HepG2 (cell line): ENCODE measurements around the gene SLC35F3. TPM values are rescaled to one million over a fixed set of nuclear protein-coding genes. Genes with fewer than 3 reads are reported as not detected.

Experiments used
- ATAC-seq: fragments of 200-7000 bp; cut with Tn5 transposase; 3 replicates; pipeline ENCODE4 v1.9.1; 2020; ENCODE audit warnings: mild to moderate bottlenecking, moderate library complexity
- BruUV-seq: library from RNA; stranded (reverse); fragments of 400-500 nt; replicated peaks from 2 replicates; lab custom pipeline; 2021; lab: Mats Ljungman, UMichigan
- CTCF ChIA-PET: fragments of 300-600 bp; formaldehyde crosslinking; extraction: SDS; loops from one replicate; lab custom pipeline; 2021; ENCODE audit warnings: low total read pairs, inconsistent platforms, low intra/inter-chr PET ratio; lab: Yijun Ruan, JAX
- POLR2A ChIA-PET: fragments of 350-600 bp; sonication (Branson Sonifier 250); formaldehyde crosslinking; loops from one replicate; lab custom pipeline; 2020; ENCODE audit warnings: antibody characterized with exemption, inconsistent platforms; lab: Yijun Ruan, JAX
- DNase-seq: peaks from one replicate; pipeline ENCODE4 v3.0.0-alpha.2; 2015; ENCODE audit warnings: low spot score
- FAIRE-seq: peaks from 3 replicates; lab custom pipeline; 2011; peaks lifted over from hg19 to GRCh38; lab: Jason Lieb, UNC
- H2AFZ ChIP-seq: one replicate; pipeline ENCODE4 v1.6.1; 2011; ENCODE audit warnings: low read length, inconsistent platforms
- H3K27ac ChIP-seq: fragments of 300-600 bp; 3 replicates; pipeline ENCODE4 v1.8.0; 2011; ENCODE audit warnings: mixed run types, mild to moderate bottlenecking, mixed read lengths, low read length, inconsistent platforms; ENCODE audit not compliant: insufficient read depth; ENCODE audit errors: extremely low read length
- H3K27me3 ChIP-seq, 2 experiments: fragments of 200-600 bp in 1 of 2; 2 replicates in 1 of 2; 3 replicates in 1 of 2; pipeline versions ENCODE4 v1.6.0 to v1.8.0; 2011; ENCODE audit warnings: low read length in 2 of 2, mild to moderate bottlenecking in 2 of 2, moderate library complexity in 2 of 2, inconsistent platforms in 1 of 2; ENCODE audit not compliant: insufficient read depth in 2 of 2, control insufficient read depth in 1 of 2
- H3K36me3 ChIP-seq, 2 experiments: fragments of 200-600 bp in 1 of 2; replicated peaks in 1 of 2; 2 replicates in 1 of 2; 3 replicates in 1 of 2; pipeline versions ENCODE4 v1.5.1 to v1.8.0; 2011; ENCODE audit warnings: low read length in 2 of 2, inconsistent platforms in 1 of 2; ENCODE audit not compliant: insufficient read depth in 2 of 2, control insufficient read depth in 1 of 2
- H3K4me1 ChIP-seq: 2 replicates; pipeline ENCODE4 v1.5.1; 2012; ENCODE audit warnings: low read length, inconsistent platforms; ENCODE audit not compliant: insufficient read depth
- H3K4me2 ChIP-seq: 2 replicates; pipeline ENCODE4 v1.6.0; 2011; ENCODE audit warnings: low read depth, low read length, inconsistent platforms
- H3K4me3 ChIP-seq, 3 experiments: fragments of 200-600 bp in 1 of 3; sonication (generic), shearing (Covaris generic) in 1 of 3; replicated peaks in 1 of 3; 2 replicates each; pipeline ENCODE4 v1.5.1; 2011 to 2016; ENCODE audit warnings: low read length in 3 of 3, inconsistent platforms in 2 of 3, low read depth in 2 of 3, mild to moderate bottlenecking in 2 of 3, control low read depth in 1 of 3, mixed read lengths in 1 of 3; ENCODE audit not compliant: insufficient read depth in 1 of 3
- H3K79me2 ChIP-seq: one replicate; pipeline ENCODE4 v1.6.1; 2011; ENCODE audit warnings: low read length, inconsistent platforms; ENCODE audit not compliant: insufficient read depth
- H3K9ac ChIP-seq: 2 replicates; pipeline ENCODE4 v1.6.0; 2011; ENCODE audit warnings: mild to moderate bottlenecking, low read depth, low read length, inconsistent platforms; ENCODE audit not compliant: insufficient read depth
- H3K9me3 ChIP-seq: 2 replicates; pipeline ENCODE4 v1.5.1; 2012; ENCODE audit warnings: mild to moderate bottlenecking, low read length
- H4K20me1 ChIP-seq: 2 replicates; pipeline ENCODE4 v1.6.0; 2011; ENCODE audit warnings: inconsistent platforms, mild to moderate bottlenecking, low read length, moderate library complexity; ENCODE audit not compliant: insufficient read depth
- FLYWCH1 ChIP-seq: sonication (generic); formaldehyde crosslinking; IDR thresholded peaks from 2 replicates; pipeline ENCODE4 v1.8.1; 2023; ENCODE audit warnings: mild to moderate bottlenecking, missing genetic modification reagents
- GATAD1 ChIP-seq: IDR thresholded peaks from 2 replicates; pipeline ENCODE4 v1.6.1; 2016; ENCODE audit warnings: missing genetic modification reagents, missing compliant biosample characterization
- NFE2L2 ChIP-seq: fragments of 150-350 bp; IDR thresholded peaks from 2 replicates; pipeline ENCODE4 v1.6.1; 2014; ENCODE audit warnings: low read length
- NONO ChIP-seq, 2 experiments: fragments of 450-650 bp in 1 of 2; sonication (generic) in 1 of 2; formaldehyde crosslinking in 1 of 2; IDR thresholded peaks in 1 of 2; conservative IDR thresholded peaks in 1 of 2; 2 replicates each; pipeline versions ENCODE4 v1.6.1 to v1.8.0; 2017 to 2022; ENCODE audit warnings: mild to moderate bottlenecking in 1 of 2, missing genetic modification reagents in 1 of 2, moderate library complexity in 1 of 2
- SRSF4 ChIP-seq: fragments of 200-400 bp; formaldehyde crosslinking; IDR thresholded peaks from one replicate; pipeline ENCODE4 v1.6.1; 2018; ENCODE audit warnings: mild to moderate bottlenecking, low read depth, low read length, moderate library complexity; ENCODE audit not compliant: poor library complexity, severe bottlenecking
- STAG1 ChIP-seq: sonication (generic); formaldehyde crosslinking; IDR thresholded peaks from 2 replicates; pipeline ENCODE4 v1.4.0; 2020; ENCODE audit warnings: missing genetic modification reagents
- TBL1XR1 ChIP-seq: fragments of 150-350 bp; IDR thresholded peaks from 2 replicates; pipeline ENCODE4 v1.6.1; 2014; ENCODE audit warnings: borderline replicate concordance, low read length; ENCODE audit not compliant: partially characterized antibody
- TEAD2 ChIP-seq: sonication (generic); formaldehyde crosslinking; IDR thresholded peaks from 2 replicates; pipeline ENCODE4 v1.9.0; 2021; ENCODE audit warnings: missing genetic modification reagents
- U2AF2 ChIP-seq: fragments of 200-400 bp; formaldehyde crosslinking; IDR thresholded peaks from 2 replicates; pipeline ENCODE4 v1.6.1; 2017; ENCODE audit warnings: low read depth, mild to moderate bottlenecking, low read length
- ZMAT3 ChIP-seq: sonication (generic); formaldehyde crosslinking; conservative IDR thresholded peaks from 2 replicates; pipeline ENCODE4 v1.7.0; 2021; ENCODE audit warnings: missing genetic modification reagents
- ZNF343 ChIP-seq: sonication (generic); formaldehyde crosslinking; IDR thresholded peaks from 2 replicates; pipeline ENCODE4 v1.4.0; 2020; ENCODE audit warnings: mild to moderate bottlenecking, missing genetic modification reagents
- ZNF484 ChIP-seq: sonication (generic); formaldehyde crosslinking; IDR thresholded peaks from 2 replicates; pipeline ENCODE4 v1.5.1; 2020; ENCODE audit warnings: mild to moderate bottlenecking, low read depth, missing genetic modification reagents, borderline replicate concordance
- ZNF567 ChIP-seq: sonication (generic); formaldehyde crosslinking; IDR thresholded peaks from 2 replicates; pipeline ENCODE4 v1.8.1; 2023; ENCODE audit warnings: mild to moderate bottlenecking, missing genetic modification reagents, borderline replicate concordance
- ZNF672 ChIP-seq: sonication (generic); formaldehyde crosslinking; IDR thresholded peaks from 2 replicates; pipeline ENCODE4 v1.8.1; 2022; ENCODE audit warnings: missing genetic modification reagents
- WGBS: methylation state at CpG from one replicate; pipeline ENCODE4 v1.1.6; 2017; ENCODE audit warnings: low lambda C conversion rate; 5-methylcytosine and 5-hydroxymethylcytosine counted together
- in situ Hi-C: cut with HindIII; loops from 2 replicates; pipeline ENCODE4 v1.10.0; 2017; ENCODE audit warnings: low pct_unique_long_range_greater_than_20kb; ENCODE audit not compliant: extremely low pct_ligation_motif_present
- intact Hi-C: fragments of 100-400 bp; cut with micrococcal nuclease; formaldehyde crosslinking; loops from one replicate; pipeline ENCODE4 v1.10.0; 2022; ENCODE audit not compliant: unreplicated experiment
- polyA plus RNA-seq, 8 experiments: library from polyadenylated mRNA; depleted of rRNA in 3 of 8; stranded (reverse) in 7 of 8; unstranded in 1 of 8; fragments of >200 nt; fragmentation: Illumina TruSeq in 4 of 8; extraction: Trizol in 4 of 8; gene quantifications; 2 replicates each; pipeline versions ENCODE4 v1.2.1 to v1.2.3, GENCODE V29; 2011 to 2016; ENCODE audit warnings: low read depth in 4 of 8, missing spikeins in 1 of 8, mixed read lengths in 1 of 8; ENCODE audit not compliant: insufficient read depth in 1 of 8
- total RNA-seq, 5 experiments: library from RNA; depleted of rRNA; stranded (reverse); fragments of >200 nt; fragmentation: Illumina TruSeq; extraction: Trizol; gene quantifications; 2 replicates each; pipeline ENCODE4 v1.2.3, GENCODE V29; 2016; ENCODE audit warnings: low read depth in 1 of 5
- TF ChIP-seq, protein P1 (sequence below): sonication (generic); formaldehyde crosslinking; IDR thresholded peaks from 2 replicates; pipeline ENCODE4 v1.8.0; 2022; ENCODE audit warnings: missing genetic modification reagents, low read depth, mild to moderate bottlenecking, borderline replicate concordance
- TF ChIP-seq, protein P2 (sequence below): sonication (generic); formaldehyde crosslinking; IDR thresholded peaks from 2 replicates; pipeline ENCODE4 v1.8.0; 2022; ENCODE audit warnings: mild to moderate bottlenecking, missing genetic modification reagents; ENCODE audit not compliant: insufficient replicate concordance
- TF ChIP-seq, protein P3 (sequence below): sonication (generic); formaldehyde crosslinking; IDR thresholded peaks from 2 replicates; pipeline ENCODE4 v1.4.0; 2020; ENCODE audit warnings: missing genetic modification reagents, borderline replicate concordance

SLC35F3 gene
- total and polyA plus RNA-seq, 2 of the 13 experiments (the other 11 are each of a cell fraction or from before 2014, with no cell fraction given), result not detected

DNA sequence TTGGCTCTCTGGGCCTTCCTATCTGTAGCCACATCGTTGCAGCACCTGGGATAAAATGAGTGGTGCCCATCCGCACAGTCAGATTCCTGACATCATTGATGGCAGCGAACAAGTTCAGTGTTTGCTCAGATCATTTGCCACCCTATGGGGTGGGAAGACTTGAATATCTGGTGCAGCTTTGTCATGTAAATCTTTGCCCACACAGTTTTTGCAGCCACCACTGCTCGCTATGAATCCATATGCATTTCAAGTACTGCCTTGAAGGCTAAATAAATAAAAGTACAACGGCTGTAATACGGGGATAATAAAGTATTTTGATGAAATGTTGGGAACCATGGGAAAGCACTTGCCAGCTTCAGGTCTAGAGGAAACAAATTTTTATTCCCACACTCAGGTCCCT lies 412.5 kb downstream of the SLC35F3 start:
- no peak for DNase-seq
- H2AFZ ChIP-seq, result no peak overlapping the region
- no peak overlapping the region for H3K4me2 ChIP-seq
- FAIRE-seq, result no peak
- no peak overlapping the region for H3K9ac ChIP-seq
- ChIA-PET POLR2A (no interaction called here), CTCF (no interaction called here)
- in situ Hi-C loops, result loop anchor here (25.0 kb wide), 1 partner anchor 180 kb away; no protein-coding TSS in a partner anchor
- intact Hi-C loops, result no loop called here
- no peak overlapping the region for H3K4me3 ChIP-seq
- WGBS, result 90% methylated on average over 6 of the region's 6 CpGs
- no peaks in the 10 kb centered on the region for H3K36me3 ChIP-seq
- no peak for ATAC-seq
- no TSS peak for BruUV-seq
- no peaks in the 10 kb centered on the region for H3K9me3 ChIP-seq
- no peak overlapping the region for H3K27ac ChIP-seq
- peaks cover 82% of the 10 kb centered on the region for H3K4me1 ChIP-seq
- no peaks in the 10 kb centered on the region; a peak in 1 of 5 replicates for H3K27me3 ChIP-seq
- H3K79me2 ChIP-seq, result no peaks in the 10 kb centered on the region
- TF ChIP-seq, protein P1, sequence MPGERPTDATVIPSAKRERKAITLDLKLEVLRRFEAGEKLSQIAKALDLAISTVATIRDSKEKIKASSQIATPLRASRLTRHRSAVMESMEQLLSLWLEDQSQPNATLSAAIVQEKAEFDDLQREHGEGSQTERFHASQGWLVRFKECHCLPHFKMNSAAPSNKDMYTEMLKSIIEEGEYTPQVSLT (CRISPR knock-in tag), result no peak
- TF ChIP-seq TEAD2 (CRISPR knock-in tag) (no peak), ZNF672 (CRISPR knock-in tag) (no peak), FLYWCH1 (CRISPR knock-in tag) (no peak), ZMAT3 (CRISPR knock-in tag) (no peak), STAG1 (CRISPR knock-in tag) (no peak), ZNF343 (no peak), NONO (IDR thresholded peaks at IDR 0.05) (no peak), NONO (CRISPR knock-in tag; conservative IDR thresholded peaks at IDR 0.05) (no peak), ZNF567 (CRISPR knock-in tag) (no peak), ZNF484 (no peak), GATAD1 (CRISPR knock-in tag) (no peak), U2AF2 (no peak), SRSF4 (no peak), TBL1XR1 (no peak), NFE2L2 (no peak)
- TF ChIP-seq, protein P2, sequence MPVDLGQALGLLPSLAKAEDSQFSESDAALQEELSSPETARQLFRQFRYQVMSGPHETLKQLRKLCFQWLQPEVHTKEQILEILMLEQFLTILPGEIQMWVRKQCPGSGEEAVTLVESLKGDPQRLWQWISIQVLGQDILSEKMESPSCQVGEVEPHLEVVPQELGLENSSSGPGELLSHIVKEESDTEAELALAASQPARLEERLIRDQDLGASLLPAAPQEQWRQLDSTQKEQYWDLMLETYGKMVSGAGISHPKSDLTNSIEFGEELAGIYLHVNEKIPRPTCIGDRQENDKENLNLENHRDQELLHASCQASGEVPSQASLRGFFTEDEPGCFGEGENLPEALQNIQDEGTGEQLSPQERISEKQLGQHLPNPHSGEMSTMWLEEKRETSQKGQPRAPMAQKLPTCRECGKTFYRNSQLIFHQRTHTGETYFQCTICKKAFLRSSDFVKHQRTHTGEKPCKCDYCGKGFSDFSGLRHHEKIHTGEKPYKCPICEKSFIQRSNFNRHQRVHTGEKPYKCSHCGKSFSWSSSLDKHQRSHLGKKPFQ, result no peak
- TF ChIP-seq, protein P3, sequence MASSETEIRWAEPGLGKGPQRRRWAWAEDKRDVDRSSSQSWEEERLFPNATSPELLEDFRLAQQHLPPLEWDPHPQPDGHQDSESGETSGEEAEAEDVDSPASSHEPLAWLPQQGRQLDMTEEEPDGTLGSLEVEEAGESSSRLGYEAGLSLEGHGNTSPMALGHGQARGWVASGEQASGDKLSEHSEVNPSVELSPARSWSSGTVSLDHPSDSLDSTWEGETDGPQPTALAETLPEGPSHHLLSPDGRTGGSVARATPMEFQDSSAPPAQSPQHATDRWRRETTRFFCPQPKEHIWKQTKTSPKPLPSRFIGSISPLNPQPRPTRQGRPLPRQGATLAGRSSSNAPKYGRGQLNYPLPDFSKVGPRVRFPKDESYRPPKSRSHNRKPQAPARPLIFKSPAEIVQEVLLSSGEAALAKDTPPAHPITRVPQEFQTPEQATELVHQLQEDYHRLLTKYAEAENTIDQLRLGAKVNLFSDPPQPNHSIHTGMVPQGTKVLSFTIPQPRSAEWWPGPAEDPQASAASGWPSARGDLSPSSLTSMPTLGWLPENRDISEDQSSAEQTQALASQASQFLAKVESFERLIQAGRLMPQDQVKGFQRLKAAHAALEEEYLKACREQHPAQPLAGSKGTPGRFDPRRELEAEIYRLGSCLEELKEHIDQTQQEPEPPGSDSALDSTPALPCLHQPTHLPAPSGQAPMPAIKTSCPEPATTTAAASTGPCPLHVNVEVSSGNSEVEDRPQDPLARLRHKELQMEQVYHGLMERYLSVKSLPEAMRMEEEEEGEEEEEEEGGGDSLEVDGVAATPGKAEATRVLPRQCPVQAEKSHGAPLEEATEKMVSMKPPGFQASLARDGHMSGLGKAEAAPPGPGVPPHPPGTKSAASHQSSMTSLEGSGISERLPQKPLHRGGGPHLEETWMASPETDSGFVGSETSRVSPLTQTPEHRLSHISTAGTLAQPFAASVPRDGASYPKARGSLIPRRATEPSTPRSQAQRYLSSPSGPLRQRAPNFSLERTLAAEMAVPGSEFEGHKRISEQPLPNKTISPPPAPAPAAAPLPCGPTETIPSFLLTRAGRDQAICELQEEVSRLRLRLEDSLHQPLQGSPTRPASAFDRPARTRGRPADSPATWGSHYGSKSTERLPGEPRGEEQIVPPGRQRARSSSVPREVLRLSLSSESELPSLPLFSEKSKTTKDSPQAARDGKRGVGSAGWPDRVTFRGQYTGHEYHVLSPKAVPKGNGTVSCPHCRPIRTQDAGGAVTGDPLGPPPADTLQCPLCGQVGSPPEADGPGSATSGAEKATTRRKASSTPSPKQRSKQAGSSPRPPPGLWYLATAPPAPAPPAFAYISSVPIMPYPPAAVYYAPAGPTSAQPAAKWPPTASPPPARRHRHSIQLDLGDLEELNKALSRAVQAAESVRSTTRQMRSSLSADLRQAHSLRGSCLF, result no peak
- no peaks in the 10 kb centered on the region for H4K20me1 ChIP-seq
